Epithelial cell of esophagus (primary cell): ENCODE measurements around the gene TRIM59.
A peak's percentile ranks its signal among the peaks of the same experiment; 100 is the strongest.

Experiments
- DNase-seq: peaks from one replicate; pipeline ENCODE4 v3.0.0; 2010; ENCODE audit warnings: low read depth
- H3K4me3 ChIP-seq: 2 replicates; pipeline ENCODE4 v1.5.1; 2011; ENCODE audit warnings: mild to moderate bottlenecking, low read length, control low read depth
- TF ChIP-seq, protein P1 (sequence below): IDR thresholded peaks from 2 replicates; pipeline ENCODE4 v1.5.1; 2011; ENCODE audit warnings: low read depth, mild to moderate bottlenecking, low read length, control low read depth, inconsistent platforms; ENCODE audit not compliant: insufficient read depth; ENCODE audit errors: missing control alignments

TRIM59 gene

DNA sequence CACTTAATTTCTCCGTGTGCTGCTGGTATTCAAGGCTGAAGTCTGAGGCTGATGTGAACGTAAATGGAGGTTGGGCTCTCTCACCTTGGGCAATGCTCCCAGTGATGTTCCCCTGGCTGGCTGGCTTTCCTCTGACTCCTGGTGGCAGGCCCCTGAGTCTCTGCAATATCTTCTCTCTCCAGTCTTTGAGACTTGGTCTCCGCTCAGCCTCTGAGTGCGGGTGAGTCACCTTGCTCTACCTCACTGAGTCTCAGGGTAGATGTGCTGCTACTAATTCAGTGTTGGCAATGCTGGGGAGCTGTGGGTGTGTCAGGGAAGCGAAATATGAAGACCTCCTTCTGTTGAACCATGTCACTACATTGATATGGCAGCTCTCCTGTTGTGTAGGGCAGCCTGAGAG is 31.3 kb upstream of the TRIM59 start:
- H3K4me3 ChIP-seq = no peak overlapping the region
- TF ChIP-seq, protein P1, sequence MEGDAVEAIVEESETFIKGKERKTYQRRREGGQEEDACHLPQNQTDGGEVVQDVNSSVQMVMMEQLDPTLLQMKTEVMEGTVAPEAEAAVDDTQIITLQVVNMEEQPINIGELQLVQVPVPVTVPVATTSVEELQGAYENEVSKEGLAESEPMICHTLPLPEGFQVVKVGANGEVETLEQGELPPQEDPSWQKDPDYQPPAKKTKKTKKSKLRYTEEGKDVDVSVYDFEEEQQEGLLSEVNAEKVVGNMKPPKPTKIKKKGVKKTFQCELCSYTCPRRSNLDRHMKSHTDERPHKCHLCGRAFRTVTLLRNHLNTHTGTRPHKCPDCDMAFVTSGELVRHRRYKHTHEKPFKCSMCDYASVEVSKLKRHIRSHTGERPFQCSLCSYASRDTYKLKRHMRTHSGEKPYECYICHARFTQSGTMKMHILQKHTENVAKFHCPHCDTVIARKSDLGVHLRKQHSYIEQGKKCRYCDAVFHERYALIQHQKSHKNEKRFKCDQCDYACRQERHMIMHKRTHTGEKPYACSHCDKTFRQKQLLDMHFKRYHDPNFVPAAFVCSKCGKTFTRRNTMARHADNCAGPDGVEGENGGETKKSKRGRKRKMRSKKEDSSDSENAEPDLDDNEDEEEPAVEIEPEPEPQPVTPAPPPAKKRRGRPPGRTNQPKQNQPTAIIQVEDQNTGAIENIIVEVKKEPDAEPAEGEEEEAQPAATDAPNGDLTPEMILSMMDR = no peak
- DNase-seq = peak; percentile 24

DNA sequence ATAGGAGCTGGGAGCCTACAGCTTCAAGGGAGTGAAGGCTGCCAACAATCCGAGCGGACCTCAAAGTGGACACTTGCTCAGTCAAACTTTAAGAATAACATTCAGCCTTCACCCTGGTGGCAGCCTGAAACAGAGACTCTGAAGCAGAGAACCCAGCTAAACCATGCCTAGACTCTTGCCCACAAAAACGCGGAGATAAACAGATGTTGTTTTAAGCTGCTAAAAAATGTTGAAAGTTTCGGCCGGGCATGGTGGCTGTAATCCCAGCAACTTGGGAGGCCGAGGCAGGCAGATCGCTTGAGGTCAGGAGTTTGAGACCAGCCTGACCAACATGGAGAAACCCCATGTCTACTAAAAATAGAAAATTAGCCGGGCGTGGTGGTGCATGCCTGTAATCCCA is 29.8 kb upstream of the TRIM59 start:
- no peak for DNase-seq
- TF ChIP-seq, protein P1 = no peak
- H3K4me3 ChIP-seq = no peak overlapping the region

DNA sequence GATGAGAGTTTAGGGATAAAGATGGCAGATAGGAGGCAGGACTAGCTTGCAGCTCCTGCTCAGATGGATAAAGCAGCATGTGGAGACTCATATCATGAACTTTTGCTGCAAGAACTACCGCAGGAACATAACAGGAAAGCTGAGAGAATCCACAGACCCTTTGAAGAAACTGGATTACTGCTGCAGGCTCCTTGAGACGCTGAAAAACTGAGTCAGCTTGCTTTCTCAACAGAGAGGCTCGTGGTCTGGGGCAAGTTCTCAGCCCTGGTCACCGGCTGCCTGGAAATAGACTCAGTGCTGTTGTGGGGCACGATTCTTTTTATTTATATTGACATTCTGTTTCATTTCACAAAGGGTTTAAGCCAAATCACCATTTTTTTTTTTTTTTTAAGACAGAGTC is 28.8 kb upstream of the TRIM59 start:
- DNase-seq = no peak
- H3K4me3 ChIP-seq = no peak overlapping the region
- TF ChIP-seq, protein P1 = no peak

DNA sequence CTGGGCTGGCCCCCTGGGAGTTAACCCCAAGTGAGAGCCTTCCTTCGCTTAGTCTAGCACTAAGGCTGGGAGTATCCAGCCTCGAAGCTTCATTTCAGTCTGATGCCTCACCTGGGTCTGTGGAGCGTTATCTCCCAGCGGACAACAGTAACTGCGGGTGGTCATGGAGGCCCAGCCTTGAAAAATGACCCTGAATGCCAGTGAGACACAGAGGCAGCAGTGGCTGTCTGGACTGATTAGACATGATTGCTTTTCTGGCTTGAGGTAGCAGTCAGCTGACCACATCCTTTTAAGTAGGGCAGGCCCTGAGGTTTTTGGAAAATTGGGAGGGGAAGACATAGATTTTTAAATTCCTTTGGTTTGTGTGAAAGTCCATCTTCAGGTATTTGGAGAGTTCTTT is 28.2 kb upstream of the TRIM59 start:
- no peak for DNase-seq
- TF ChIP-seq, protein P1 = no peak

DNA sequence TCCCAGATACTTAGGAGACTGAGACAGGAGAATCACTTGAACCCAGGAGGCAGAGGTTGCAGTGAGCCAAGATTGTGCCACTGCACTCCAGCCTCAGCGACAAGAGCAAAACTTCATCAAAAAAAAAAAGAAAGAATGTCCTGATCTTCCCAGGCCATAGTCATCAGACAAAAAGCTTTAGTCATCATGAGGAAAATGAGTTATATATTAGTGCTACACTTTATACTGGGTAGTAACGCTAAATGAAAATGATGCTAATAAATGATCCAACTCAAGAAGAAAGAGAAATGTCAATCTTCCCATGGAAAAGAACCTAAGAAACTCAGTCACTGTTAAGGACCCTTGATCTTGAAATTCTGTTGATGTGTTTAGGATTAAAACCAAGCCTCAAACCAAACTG is 26.3 kb upstream of the TRIM59 start:
- no peak overlapping the region for H3K4me3 ChIP-seq
- TF ChIP-seq, protein P1 = no peak
- no peak for DNase-seq

More for the DNA sequence above, 28.2 kb upstream of the TRIM59 start:
- H3K4me3 ChIP-seq = no peak overlapping the region

DNA sequence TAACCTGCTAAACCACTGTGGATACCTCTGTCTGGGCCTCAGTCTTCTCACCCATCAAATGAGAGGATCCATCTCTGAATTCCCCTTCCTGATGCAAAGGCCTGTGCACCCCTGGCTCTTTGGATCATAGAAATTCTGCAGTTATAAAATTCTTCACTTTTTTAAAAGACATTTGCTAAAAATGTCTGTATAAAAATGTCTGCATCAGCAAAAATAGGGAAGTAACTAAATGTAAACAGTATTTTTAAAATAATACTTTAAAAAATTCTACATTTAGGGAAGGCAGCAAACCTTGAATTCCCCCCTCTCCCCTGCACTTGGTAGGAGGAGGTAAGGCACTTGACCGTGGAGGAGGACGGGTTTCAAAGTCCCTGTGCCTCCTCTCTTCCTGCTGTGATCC is 25.6 kb upstream of the TRIM59 start:
- DNase-seq = no peak
- TF ChIP-seq, protein P1 = no peak
- H3K4me3 ChIP-seq = no peak overlapping the region

DNA sequence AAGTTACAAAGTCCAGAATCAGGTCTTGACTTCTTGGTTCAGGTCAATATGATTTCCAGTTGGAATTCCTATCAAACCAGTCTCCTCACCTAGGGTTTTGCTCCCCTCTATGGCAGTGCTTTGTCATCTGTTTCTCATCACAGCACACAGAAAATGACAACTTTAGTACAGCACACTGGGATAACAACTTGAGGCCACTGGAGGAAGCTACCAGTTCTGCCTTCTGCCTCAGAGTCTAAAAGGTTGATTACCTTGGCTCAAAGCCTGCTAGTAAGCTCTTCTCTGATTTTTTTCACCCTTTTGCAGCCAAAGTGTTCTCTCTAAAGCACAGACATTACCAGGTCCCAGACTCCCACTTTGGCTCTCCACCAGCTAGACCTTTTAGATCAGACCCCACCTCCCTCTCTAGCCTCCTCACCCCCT is 24.8 kb upstream of the TRIM59 start:
- DNase-seq = peak; percentile 23
- TF ChIP-seq, protein P1 = no peak
- no peak overlapping the region for H3K4me3 ChIP-seq
